ENCODE measurements around the gene PROK1. TPM values are rescaled to one million over a fixed set of nuclear protein-coding genes. Genes with fewer than 3 reads are reported as not detected.

PROK1 gene
- total RNA-seq, 2 donors from 2014 or later, result 0.26 to 4.9 TPM

- TF ChIP-seq CTCF (IDR thresholded peaks at IDR 0.05) (no peak), POLR2A (IDR thresholded peaks at IDR 0.05) (no peak)
- intact Hi-C loops (cut with DNase I), result loop anchor here (10.0 kb wide), 1 partner anchor 66 kb away; no protein-coding TSS in a partner anchor
- ATAC-seq, result no peak
- 75 to 85% methylated on average over 1 of the region's 1 CpG for WGBS, 2 donors
- no peak for DNase-seq
- no peaks in the 10 kb centered on the region for H3K27me3 ChIP-seq
- no peak overlapping the region for H3K27ac ChIP-seq
- H3K9me3 ChIP-seq, result no peaks in the 10 kb centered on the region
- no peaks in the 10 kb centered on the region for H3K4me1 ChIP-seq
- no peak overlapping the region for H3K4me3 ChIP-seq
- no peaks in the 10 kb centered on the region for H3K36me3 ChIP-seq (replicated peaks in 1 of 2; ENCODE audit: insufficient read depth in 1 of 2, low read depth in 2 of 2)
Observed at GRCh38 chr1:110418729-110419128, 32.2 kb upstream of the PROK1 start.

GRCh38 chr1:110420023-110420662 is 30.8 kb upstream of the PROK1 start:
- WGBS, 2 donors, result 74 to 90% methylated on average over 9 of the region's 10 CpGs
- TF ChIP-seq POLR2A (IDR thresholded peaks at IDR 0.05) (no peak), CTCF (IDR thresholded peaks at IDR 0.05) (no peak)
- intact Hi-C loops (cut with DNase I), result no loop called here
- Histone ChIP-seq H3K27ac (no peak overlapping the region), H3K4me3 (no peak overlapping the region), H3K36me3 (replicated peaks in 1 of 2; ENCODE audit: insufficient read depth in 1 of 2, low read depth in 2 of 2) (no peaks in the 10 kb centered on the region), H3K4me1 (no peaks in the 10 kb centered on the region), H3K27me3 (no peaks in the 10 kb centered on the region), H3K9me3 (no peaks in the 10 kb centered on the region)
- ATAC-seq (no peak), DNase-seq (no peak)

- Histone ChIP-seq H3K27me3 (no peaks in the 10 kb centered on the region), H3K36me3 (replicated peaks in 1 of 2; ENCODE audit: insufficient read depth in 1 of 2, low read depth in 2 of 2) (no peaks in the 10 kb centered on the region), H3K9me3 (no peaks in the 10 kb centered on the region), H3K27ac (no peak overlapping the region), H3K4me3 (no peak overlapping the region), H3K4me1 (no peaks in the 10 kb centered on the region)
- no peak for ATAC-seq
- TF ChIP-seq POLR2A (IDR thresholded peaks at IDR 0.05) (no peak), CTCF (IDR thresholded peaks at IDR 0.05) (no peak)
- WGBS, 2 donors, result 49 to 57% methylated on average over 2 of the region's 2 CpGs
- DNase-seq, result peak in 1 of 4 donors; percentile 17
- intact Hi-C loops (cut with DNase I), result no loop called here
Observed at GRCh38 chr1:110420874-110421793, 29.8 kb upstream of the PROK1 start.

GRCh38 chr1:110424699-110425611 is 26.0 kb upstream of the PROK1 start:
- ATAC-seq, result no peak
- Histone ChIP-seq H3K27me3 (no peaks in the 10 kb centered on the region), H3K27ac (no peak overlapping the region), H3K9me3 (no peaks in the 10 kb centered on the region), H3K4me1 (no peaks in the 10 kb centered on the region), H3K36me3 (replicated peaks in 1 of 2; ENCODE audit: insufficient read depth in 1 of 2, low read depth in 2 of 2) (no peaks in the 10 kb centered on the region), H3K4me3 (no peak overlapping the region)
- no peak for TF ChIP-seq POLR2A (IDR thresholded peaks at IDR 0.05)
- TF ChIP-seq CTCF (IDR thresholded peaks at IDR 0.05), result no peak
- no peak for DNase-seq
- intact Hi-C loops (cut with DNase I), result no loop called here
- 60 to 62% methylated on average over 9 of the region's 9 CpGs for WGBS, 2 donors
